OCI-LY7 (cell line): ENCODE measurements around the gene EP400. TPM values are rescaled to one million over a fixed set of nuclear protein-coding genes. Genes with fewer than 3 reads are reported as not detected.

Experiments
- BruUV-seq: library from RNA; stranded (reverse); fragments of 400-500 nt; replicated peaks from 2 replicates; lab custom pipeline; 2021; lab: Mats Ljungman, UMichigan
- CTCF ChIA-PET: fragments of 300-600 bp; sonication (Branson Sonifier 250); formaldehyde crosslinking; loops from one replicate; lab custom pipeline; 2022; ENCODE audit warnings: antibody characterized with exemption; ENCODE audit not compliant: unreplicated experiment; lab: Charles Lee
- POLR2A ChIA-PET: fragments of 300-600 bp; sonication (Branson Sonifier 250); formaldehyde crosslinking; loops from one replicate; lab custom pipeline; 2022; ENCODE audit warnings: antibody characterized with exemption; lab: Charles Lee
- DNase-seq: peaks from one replicate; pipeline ENCODE4 v3.0.0-alpha.2; 2015; ENCODE audit warnings: low spot score
- H2AFZ ChIP-seq: fragments of 200-600 bp; sonication (generic), shearing (Covaris generic); 2 replicates; pipeline ENCODE4 v1.6.1; 2014; ENCODE audit warnings: mild to moderate bottlenecking, antibody characterized with exemption, low read length, moderate library complexity
- H3K27ac ChIP-seq: fragments of 200-600 bp; sonication (generic); 2 replicates; pipeline ENCODE4 v1.5.1; 2014; ENCODE audit warnings: mixed run types, low read depth, mild to moderate bottlenecking, moderate library complexity, low read length, inconsistent platforms; ENCODE audit not compliant: poor library complexity, severe bottlenecking
- H3K36me3 ChIP-seq: fragments of 200-600 bp; sonication (generic); 2 replicates; pipeline ENCODE4 v1.6.1; 2014; ENCODE audit warnings: mild to moderate bottlenecking, antibody characterized with exemption, low read length, moderate library complexity, mixed read lengths; ENCODE audit not compliant: insufficient read depth
- H3K4me1 ChIP-seq: fragments of 200-600 bp; sonication (generic); 2 replicates; pipeline ENCODE4 v1.5.1; 2014; ENCODE audit warnings: mild to moderate bottlenecking, low read length; ENCODE audit not compliant: insufficient read depth, poor library complexity, severe bottlenecking
- H3K4me2 ChIP-seq: fragments of 200-600 bp; sonication (generic); 2 replicates; pipeline ENCODE4 v1.6.1; 2014; ENCODE audit warnings: mild to moderate bottlenecking, low read length
- H3K4me3 ChIP-seq: fragments of 200-600 bp; sonication (generic); 2 replicates; pipeline ENCODE4 v1.5.1; 2014; ENCODE audit warnings: mild to moderate bottlenecking, low read depth, low read length; ENCODE audit not compliant: poor library complexity, severe bottlenecking
- H3K79me2 ChIP-seq: fragments of 200-600 bp; sonication (generic); 2 replicates; pipeline ENCODE4 v1.6.1; 2016; ENCODE audit warnings: low read depth, mild to moderate bottlenecking, low read length, moderate library complexity, mixed read lengths; ENCODE audit not compliant: insufficient read depth
- H3K9me2 ChIP-seq: fragments of 200-600 bp; sonication (generic); 2 replicates; pipeline ENCODE4 v1.6.1; 2016; ENCODE audit warnings: mild to moderate bottlenecking, low read length, mixed read lengths; ENCODE audit not compliant: insufficient read depth
- H3K9me3 ChIP-seq: fragments of 200-600 bp; sonication (generic); 2 replicates; pipeline ENCODE4 v1.6.1; 2014; ENCODE audit warnings: mild to moderate bottlenecking, mixed run types, low read length, mixed read lengths
- H4K20me1 ChIP-seq: fragments of 200-600 bp; sonication (generic); 2 replicates; pipeline ENCODE4 v1.6.1; 2014; ENCODE audit warnings: mild to moderate bottlenecking, antibody characterized with exemption, low read length, moderate library complexity, mixed read lengths; ENCODE audit not compliant: insufficient read depth
- CTCF ChIP-seq: fragments of 200-600 bp; sonication (generic); conservative IDR thresholded peaks from 2 replicates; pipeline ENCODE4 v1.5.1; 2014; ENCODE audit warnings: mild to moderate bottlenecking, antibody characterized with exemption, low read length, moderate library complexity, mixed read lengths
- EZH2phosphoT487 ChIP-seq: fragments of 200-600 bp; sonication (generic); IDR thresholded peaks from 2 replicates; pipeline ENCODE4 v1.6.1; 2018; ENCODE audit warnings: low read depth, borderline replicate concordance, mild to moderate bottlenecking, mixed run types, antibody characterized with exemption, low read length, moderate library complexity, mixed read lengths
- intact Hi-C: fragments of 100-400 bp; cut with micrococcal nuclease; formaldehyde crosslinking; loops from one replicate; pipeline ENCODE4 v1.10.0; 2022; ENCODE audit not compliant: unreplicated experiment
- total RNA-seq, 2 experiments: library from RNA; depleted of rRNA in 1 of 2; stranded (reverse); fragments of >200 nt in 1 of 2; shearing (Covaris generic) in 1 of 2; gene quantifications; 2 replicates each; pipeline ENCODE4 v1.2.3, GENCODE V29; 2014 to 2022

EP400 gene
- total RNA-seq, 2 experiments from 2014 or later: 20.7 to 56.2 TPM

DNA sequence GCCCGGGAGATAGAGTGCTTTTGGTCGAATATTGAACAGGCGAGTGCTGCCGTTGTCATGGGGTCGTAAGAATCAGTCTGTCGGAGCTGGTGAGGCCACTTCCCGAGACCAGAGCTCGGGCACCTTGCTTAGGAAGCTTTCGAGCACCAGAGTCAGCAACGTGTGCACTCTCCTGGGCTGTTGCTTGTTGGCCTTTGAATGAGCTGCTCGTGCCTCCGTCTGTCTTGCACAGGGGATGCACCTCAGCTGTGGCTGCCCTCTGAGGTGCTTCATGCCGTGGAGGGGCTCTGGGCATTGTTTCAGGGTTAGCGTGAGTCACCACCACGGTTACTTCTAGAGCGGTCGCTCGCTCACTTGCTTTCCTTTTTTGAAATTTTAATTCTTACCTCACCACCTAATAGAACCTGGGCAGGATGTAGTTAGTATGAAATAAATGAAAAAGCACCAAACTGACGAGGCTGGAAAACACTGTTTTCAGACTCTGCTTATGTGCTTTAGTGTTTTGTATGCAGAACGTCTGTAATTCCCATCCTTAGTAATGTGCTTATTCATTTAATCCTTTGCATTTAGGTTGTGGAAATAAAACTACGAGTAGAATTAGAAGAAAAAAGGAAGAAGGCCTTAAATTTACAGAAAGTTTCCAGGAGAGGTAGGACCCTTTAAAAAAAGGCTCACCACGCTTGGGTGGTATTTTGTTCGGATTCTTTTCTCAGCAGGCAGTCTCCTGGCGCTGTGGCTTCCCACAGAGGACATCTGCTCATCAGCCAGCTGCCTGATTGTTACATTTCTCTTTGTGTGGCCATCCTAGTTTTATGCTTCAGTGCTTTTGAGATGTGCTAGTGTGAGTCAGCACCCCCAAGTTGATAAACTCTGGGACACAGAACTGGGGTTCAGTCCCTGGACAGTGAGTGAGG, 40.6 kb downstream of the EP400 start:
- TF ChIP-seq EZH2phosphoT487 (no peak), CTCF (no peak)
- no peak for DNase-seq
- Histone ChIP-seq H3K79me2 (no peaks in the 10 kb centered on the region), H3K9me3 (no peaks in the 10 kb centered on the region), H3K9me2 (no peaks in the 10 kb centered on the region), H3K27ac (no peak overlapping the region), H3K4me1 (no peaks in the 10 kb centered on the region), H2AFZ (no peak overlapping the region), H4K20me1 (0 out of 2 replicates have a peak, but pooled peaks cover 4% of the 10 kb centered on the region), H3K4me3 (no peak overlapping the region), H3K36me3 (peaks cover 90% of the 10 kb centered on the region), H3K4me2 (no peak overlapping the region)
- CTCF ChIA-PET: no interaction called here
- intact Hi-C loops: no loop called here
- no TSS peak for BruUV-seq
- POLR2A ChIA-PET: no interaction called here

DNA sequence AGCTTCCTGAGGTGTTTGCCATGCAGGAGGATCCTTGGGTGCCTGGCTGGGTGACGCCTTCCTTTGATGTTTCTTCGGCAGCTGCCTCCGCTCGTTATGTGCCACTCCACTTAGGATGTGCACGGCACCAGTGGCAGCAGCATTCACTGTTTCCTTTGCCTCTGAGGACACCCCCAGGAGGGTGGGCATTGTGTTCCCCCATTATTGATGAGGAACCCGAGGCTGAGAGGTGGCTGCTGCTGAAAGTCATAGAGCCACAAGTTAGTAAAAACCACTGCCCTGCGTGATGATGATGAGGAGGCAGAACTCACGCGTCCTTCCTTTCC, 41.2 kb downstream of the EP400 start:
- Histone ChIP-seq H3K4me1 (no peaks in the 10 kb centered on the region), H4K20me1 (0 out of 2 replicates have a peak, but pooled peaks cover 4% of the 10 kb centered on the region), H3K9me3 (no peaks in the 10 kb centered on the region), H3K79me2 (no peaks in the 10 kb centered on the region), H3K4me2 (no peak overlapping the region), H3K36me3 (peaks cover 86% of the 10 kb centered on the region), H3K4me3 (no peak overlapping the region), H3K9me2 (no peaks in the 10 kb centered on the region), H2AFZ (no peak overlapping the region), H3K27ac (no peak overlapping the region)
- POLR2A ChIA-PET: no interaction called here
- intact Hi-C loops: no loop called here
- DNase-seq: no peak
- CTCF ChIA-PET: no interaction called here
- BruUV-seq: no TSS peak
- TF ChIP-seq CTCF: no peak
- TF ChIP-seq EZH2phosphoT487: no peak

DNA sequence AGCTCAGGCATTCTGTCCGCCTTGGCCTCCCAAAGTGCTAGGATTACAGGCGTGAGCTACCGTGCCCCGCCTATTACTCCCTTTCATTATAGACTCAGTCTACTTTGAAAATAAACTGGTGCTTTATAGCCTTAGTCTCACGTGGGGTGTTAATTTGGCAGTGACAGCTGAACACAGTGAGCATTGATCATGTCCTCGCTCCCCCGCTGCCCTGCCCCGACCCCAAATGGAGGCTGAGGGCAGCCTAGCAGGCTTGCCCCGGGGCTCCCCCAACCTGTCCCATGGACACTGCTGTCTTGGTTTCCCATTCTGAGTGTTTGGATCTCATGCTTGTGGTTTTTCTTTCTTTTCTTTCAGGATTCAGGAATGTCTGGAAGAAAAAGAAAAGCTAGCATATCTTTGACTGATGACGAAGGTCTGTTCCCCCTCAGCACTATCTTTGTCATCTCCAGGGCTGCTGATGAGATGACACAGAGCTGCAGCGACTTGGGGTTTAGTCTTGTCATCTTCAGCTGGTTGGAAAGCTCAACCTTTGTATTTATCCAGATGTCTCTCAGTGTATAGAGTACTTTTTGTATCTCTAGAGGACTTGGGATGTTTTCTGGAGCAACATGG, 42.2 kb downstream of the EP400 start:
- no peaks in the 10 kb centered on the region for H3K9me3 ChIP-seq
- peaks cover 83% of the 10 kb centered on the region for H3K36me3 ChIP-seq
- TF ChIP-seq EZH2phosphoT487: no peak
- TF ChIP-seq CTCF: no peak
- CTCF ChIA-PET: no interaction called here
- H2AFZ ChIP-seq: no peak overlapping the region
- no peak overlapping the region for H3K4me2 ChIP-seq
- 0 out of 2 replicates have a peak, but pooled peaks cover 4% of the 10 kb centered on the region for H4K20me1 ChIP-seq
- DNase-seq: no peak
- no peaks in the 10 kb centered on the region for H3K9me2 ChIP-seq
- H3K27ac ChIP-seq: no peak overlapping the region
- H3K4me3 ChIP-seq: no peak overlapping the region
- POLR2A ChIA-PET: no interaction called here
- intact Hi-C loops: no loop called here
- H3K79me2 ChIP-seq: no peaks in the 10 kb centered on the region
- no TSS peak for BruUV-seq
- no peaks in the 10 kb centered on the region for H3K4me1 ChIP-seq
